ENCODE results near the gene RNF11. TPM values are rescaled to one million over a fixed set of nuclear protein-coding genes. Genes with fewer than 3 reads are reported as not detected.
"Not testable (repeated sequence)": the region's sequence is repeated elsewhere in the genome, so short reads cannot be mapped to it uniquely, and the experiment has no call there.

RNF11 gene
- total RNA-seq, 1 experiment from 2014 or later: 82.1 TPM

GRCh38 chr1:51230501-51231078 lies 5.5 kb upstream of the RNF11 start:
- Mint-ChIP-seq H3K4me3 (ENCODE audit: low read depth, unreplicated experiment) (no peak overlapping the region), H3K4me1 (ENCODE audit: low read depth, unreplicated experiment) (peaks cover 29% of the 10 kb centered on the region), H3K9me3 (ENCODE audit: low read depth, unreplicated experiment) (no peaks in the 10 kb centered on the region), H3K27ac (ENCODE audit: unreplicated experiment) (no peak overlapping the region), H3K36me3 (ENCODE audit: insufficient read depth, unreplicated experiment) (peaks cover 6% of the 10 kb centered on the region), H3K27me3 (ENCODE audit: unreplicated experiment) (no peaks in the 10 kb centered on the region)
- DNase-seq: peak; percentile 10
- intact Hi-C loops (cut with micrococcal nuclease; ENCODE audit: unreplicated experiment): no loop called here
- CTCF ChIA-PET: no interaction called here
- TF ChIP-seq CTCF (IDR thresholded peaks at IDR 0.05; ENCODE audit: unreplicated experiment): no peak
- BruUV-seq (replicated peaks): no TSS peak

DNA sequence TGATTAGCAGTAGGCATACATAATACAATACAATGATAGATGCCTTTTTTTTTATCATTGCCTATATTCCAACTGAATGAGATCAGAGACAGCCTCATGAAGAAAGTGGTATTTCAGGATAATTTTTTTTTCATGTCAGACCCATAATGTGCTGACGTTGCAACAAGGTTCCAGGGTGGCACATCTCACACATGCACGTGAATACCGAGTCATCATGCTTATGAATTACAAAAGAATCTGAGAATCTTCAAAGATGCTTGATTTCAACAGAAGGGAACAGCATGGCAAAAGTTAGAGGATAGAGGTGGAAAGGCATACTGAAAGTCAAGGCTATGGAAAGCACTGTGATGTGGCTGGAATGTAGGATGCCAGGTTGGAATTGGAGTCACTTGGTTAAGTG lies 5.0 kb upstream of the RNF11 start:
- CTCF ChIA-PET: no interaction called here
- DNase-seq: no peak
- no peaks in the 10 kb centered on the region for H3K9me3 Mint-ChIP-seq (ENCODE audit: low read depth, unreplicated experiment)

GRCh38 chr1:51231896-51232295 lies 4.2 kb upstream of the RNF11 start:
- no TSS peak for BruUV-seq (replicated peaks)
- H3K4me3 Mint-ChIP-seq (ENCODE audit: low read depth, unreplicated experiment): no peak overlapping the region
- H3K4me1 Mint-ChIP-seq (ENCODE audit: low read depth, unreplicated experiment): peaks cover 32% of the 10 kb centered on the region
- peaks cover 12% of the 10 kb centered on the region for H3K36me3 Mint-ChIP-seq (ENCODE audit: insufficient read depth, unreplicated experiment)
- CTCF ChIA-PET: no interaction called here
- TF ChIP-seq CTCF (IDR thresholded peaks at IDR 0.05; ENCODE audit: unreplicated experiment): no peak
- intact Hi-C loops (cut with micrococcal nuclease; ENCODE audit: unreplicated experiment): no loop called here
- no peaks in the 10 kb centered on the region for H3K27me3 Mint-ChIP-seq (ENCODE audit: unreplicated experiment)
- DNase-seq: no peak
- no peak overlapping the region for H3K27ac Mint-ChIP-seq (ENCODE audit: unreplicated experiment)
- no peaks in the 10 kb centered on the region for H3K9me3 Mint-ChIP-seq (ENCODE audit: low read depth, unreplicated experiment)

More for the DNA sequence above, 5.0 kb upstream of the RNF11 start:
- H3K27me3 Mint-ChIP-seq (ENCODE audit: unreplicated experiment): no peaks in the 10 kb centered on the region
- H3K4me1 Mint-ChIP-seq (ENCODE audit: low read depth, unreplicated experiment): peaks cover 32% of the 10 kb centered on the region
- peaks cover 12% of the 10 kb centered on the region for H3K36me3 Mint-ChIP-seq (ENCODE audit: insufficient read depth, unreplicated experiment)
- no peak overlapping the region for H3K27ac Mint-ChIP-seq (ENCODE audit: unreplicated experiment)
- BruUV-seq (replicated peaks): no TSS peak
- intact Hi-C loops (cut with micrococcal nuclease; ENCODE audit: unreplicated experiment): no loop called here
- H3K4me3 Mint-ChIP-seq (ENCODE audit: low read depth, unreplicated experiment): no peak overlapping the region
- no peak for TF ChIP-seq CTCF (IDR thresholded peaks at IDR 0.05; ENCODE audit: unreplicated experiment)

- intact Hi-C loops (cut with micrococcal nuclease; ENCODE audit: unreplicated experiment); H3K27me3 Mint-ChIP-seq (ENCODE audit: unreplicated experiment); H3K27ac Mint-ChIP-seq (ENCODE audit: unreplicated experiment); BruUV-seq (replicated peaks); H3K4me3 Mint-ChIP-seq (ENCODE audit: low read depth, unreplicated experiment); DNase-seq; H3K9me3 Mint-ChIP-seq (ENCODE audit: low read depth, unreplicated experiment); CTCF ChIA-PET: not testable (repeated sequence)
- peaks cover 12% of the 10 kb centered on the region for H3K36me3 Mint-ChIP-seq (ENCODE audit: insufficient read depth, unreplicated experiment)
- H3K4me1 Mint-ChIP-seq (ENCODE audit: low read depth, unreplicated experiment): peaks cover 32% of the 10 kb centered on the region
Measured at GRCh38 chr1:51234236-51234635, 1.8 kb upstream of the RNF11 start.

DNA sequence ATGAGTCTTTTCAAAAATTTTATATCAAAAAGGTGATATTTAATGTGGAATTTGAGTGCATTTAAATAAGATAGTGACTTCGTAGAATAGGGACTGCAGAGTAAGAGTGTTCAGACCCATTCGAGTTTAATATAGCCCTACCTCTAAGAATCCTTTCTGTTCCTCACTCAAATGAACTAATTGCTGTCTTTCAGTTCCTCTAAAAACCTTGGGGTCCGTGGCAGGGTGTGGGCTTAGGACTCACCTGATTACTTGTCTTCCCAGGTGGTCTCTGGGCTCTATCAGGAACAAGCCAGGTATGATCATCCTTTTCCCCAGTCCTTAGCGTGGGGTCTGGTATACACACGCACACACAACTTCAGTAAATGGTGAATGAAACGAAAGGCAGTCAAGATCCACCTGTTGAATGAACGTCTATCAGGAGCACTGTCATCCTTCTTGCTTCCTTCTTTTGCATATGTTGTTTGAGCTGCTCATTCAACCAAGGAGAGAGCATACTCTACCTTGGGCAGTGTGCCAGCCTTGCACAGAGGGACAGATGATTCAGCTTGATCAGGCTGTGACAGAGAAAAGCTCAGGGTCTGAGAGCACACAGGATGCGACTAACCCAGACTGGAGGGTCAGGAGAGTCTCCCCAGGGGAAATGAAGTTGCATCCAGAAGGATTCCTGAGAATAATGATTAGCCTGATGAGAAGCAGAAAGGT lies 1.2 kb upstream of the RNF11 start:
- peak; percentile 63 for DNase-seq
- CTCF ChIA-PET: interaction anchor here (0.7 to 1.3 kb wide), 3 partner anchors 19 to 43 kb away, joined by 3 to 4 read pairs (median 3); no protein-coding TSS in a partner anchor
- H3K27ac Mint-ChIP-seq (ENCODE audit: unreplicated experiment): peak overlapping the region; percentile 85
- TF ChIP-seq CTCF (IDR thresholded peaks at IDR 0.05; ENCODE audit: unreplicated experiment): no peak
- no TSS peak for BruUV-seq (replicated peaks)
- H3K4me3 Mint-ChIP-seq (ENCODE audit: low read depth, unreplicated experiment): no peak overlapping the region
- H3K4me1 Mint-ChIP-seq (ENCODE audit: low read depth, unreplicated experiment): peaks cover 34% of the 10 kb centered on the region
- no peaks in the 10 kb centered on the region for H3K27me3 Mint-ChIP-seq (ENCODE audit: unreplicated experiment)
- H3K36me3 Mint-ChIP-seq (ENCODE audit: insufficient read depth, unreplicated experiment): peaks cover 12% of the 10 kb centered on the region
- intact Hi-C loops (cut with micrococcal nuclease; ENCODE audit: unreplicated experiment): no loop called here
- H3K9me3 Mint-ChIP-seq (ENCODE audit: low read depth, unreplicated experiment): no peaks in the 10 kb centered on the region
